ENCODE data around the gene MAPK7.

MAPK7 gene

GRCh38 chr17:19363460-19364035 lies 14.8 kb upstream of the MAPK7 start:
- no peak for DNase-seq (ENCODE audit: low read depth, low spot score)

DNA sequence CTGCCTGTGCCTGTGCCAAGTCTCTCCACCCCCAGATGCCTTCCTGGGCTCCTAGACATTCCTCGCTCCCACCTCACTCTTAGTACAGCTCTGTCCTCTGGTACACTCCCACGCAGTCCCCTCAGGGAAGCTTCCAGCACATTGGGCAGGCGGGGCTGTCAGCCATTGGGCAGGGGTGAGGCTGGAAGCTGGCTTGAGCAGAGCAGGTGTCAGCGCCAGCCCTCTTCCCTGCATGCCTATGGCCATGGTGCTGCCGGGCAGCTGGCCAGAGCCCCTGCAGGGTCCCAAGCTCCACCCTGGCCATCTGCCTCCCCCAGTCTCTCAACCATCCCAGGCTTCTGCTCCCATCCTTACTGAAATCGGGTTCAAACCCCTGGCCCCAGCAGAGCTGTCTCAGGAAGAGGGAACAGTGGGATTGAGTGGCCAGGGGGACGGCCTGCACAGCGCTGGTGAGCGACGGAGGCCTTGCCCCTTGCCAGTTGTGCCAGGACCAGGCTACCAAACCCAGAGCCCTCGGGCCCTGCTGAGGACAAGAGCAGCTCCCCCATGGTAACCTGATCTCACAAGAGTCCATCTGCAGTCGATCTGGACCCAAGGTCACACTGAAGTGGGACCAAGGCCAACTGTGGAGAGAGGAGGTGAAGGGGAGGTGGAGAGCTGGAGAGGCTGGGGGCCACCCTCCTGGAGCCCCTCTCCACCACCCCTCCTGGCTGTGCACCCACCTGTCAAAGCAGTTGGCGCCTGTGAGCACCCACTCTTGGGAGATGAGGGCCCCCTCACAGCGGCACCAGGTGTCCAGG lies 13.4 kb upstream of the MAPK7 start:
- no peak for DNase-seq (ENCODE audit: low read depth, low spot score)

- DNase-seq (ENCODE audit: low read depth, low spot score), result no peak
Measured at GRCh38 chr17:19365499-19365817, 12.8 kb upstream of the MAPK7 start.

DNA sequence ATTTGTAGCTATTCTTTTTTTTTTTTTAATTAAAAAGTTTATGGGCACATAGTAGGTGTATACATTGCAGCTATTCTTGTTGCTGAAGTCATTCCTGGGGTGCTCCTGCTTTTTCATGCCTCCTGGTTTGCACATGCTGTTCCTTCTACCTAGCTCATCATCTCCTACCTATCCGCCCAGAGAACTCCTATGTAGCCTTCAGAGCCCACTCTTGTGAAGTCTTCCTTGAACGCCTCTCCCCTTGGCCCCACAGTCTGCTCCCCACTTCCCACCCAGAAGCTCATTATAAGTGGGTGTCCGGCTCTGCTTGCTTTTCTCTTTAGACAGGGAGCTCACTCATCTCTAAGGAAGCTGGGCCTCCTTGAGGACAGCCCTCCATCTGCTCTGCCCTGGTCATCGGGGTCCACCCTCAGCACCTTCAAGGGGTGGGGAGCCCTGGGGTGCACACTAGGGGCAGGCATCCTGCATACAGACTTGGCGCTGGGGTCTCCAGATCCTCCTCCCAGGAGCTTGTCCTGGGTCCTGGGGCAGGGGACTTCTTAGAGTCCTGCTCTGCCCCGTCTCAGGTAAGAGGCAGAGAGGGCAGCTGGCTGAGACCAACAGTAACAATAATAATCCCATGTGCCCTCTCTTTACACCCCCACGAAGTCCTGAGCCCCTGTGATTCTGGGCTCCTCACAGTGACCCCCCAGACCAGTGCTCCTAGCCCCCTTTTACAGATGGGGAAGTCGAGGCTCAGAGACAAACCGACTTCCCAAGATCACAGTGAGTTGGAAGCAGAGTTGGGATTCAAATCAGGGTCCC lies 12.3 kb upstream of the MAPK7 start:
- no peak for DNase-seq (ENCODE audit: low read depth, low spot score)

DNA sequence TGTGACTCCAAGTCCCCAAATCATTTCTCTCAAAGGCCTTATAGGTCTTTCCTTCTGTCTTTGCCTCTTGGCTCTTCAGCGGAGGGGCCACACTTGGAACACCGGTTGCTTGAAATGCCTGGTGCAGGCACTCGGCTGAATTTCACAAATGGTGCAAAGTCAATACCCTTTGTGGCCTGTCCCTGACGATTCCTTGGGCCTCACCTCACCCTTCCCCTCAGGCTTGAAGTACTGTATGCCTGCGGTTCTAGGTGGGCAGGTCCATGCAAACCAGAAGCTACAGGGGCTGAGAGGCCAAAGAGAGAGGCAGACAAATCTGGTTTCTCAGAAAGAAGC lies 11.7 kb upstream of the MAPK7 start:
- DNase-seq (ENCODE audit: low read depth, low spot score), result no peak

GRCh38 chr17:19368229-19368628 lies 10.1 kb upstream of the MAPK7 start:
- no peak for DNase-seq (ENCODE audit: low read depth, low spot score)

DNA sequence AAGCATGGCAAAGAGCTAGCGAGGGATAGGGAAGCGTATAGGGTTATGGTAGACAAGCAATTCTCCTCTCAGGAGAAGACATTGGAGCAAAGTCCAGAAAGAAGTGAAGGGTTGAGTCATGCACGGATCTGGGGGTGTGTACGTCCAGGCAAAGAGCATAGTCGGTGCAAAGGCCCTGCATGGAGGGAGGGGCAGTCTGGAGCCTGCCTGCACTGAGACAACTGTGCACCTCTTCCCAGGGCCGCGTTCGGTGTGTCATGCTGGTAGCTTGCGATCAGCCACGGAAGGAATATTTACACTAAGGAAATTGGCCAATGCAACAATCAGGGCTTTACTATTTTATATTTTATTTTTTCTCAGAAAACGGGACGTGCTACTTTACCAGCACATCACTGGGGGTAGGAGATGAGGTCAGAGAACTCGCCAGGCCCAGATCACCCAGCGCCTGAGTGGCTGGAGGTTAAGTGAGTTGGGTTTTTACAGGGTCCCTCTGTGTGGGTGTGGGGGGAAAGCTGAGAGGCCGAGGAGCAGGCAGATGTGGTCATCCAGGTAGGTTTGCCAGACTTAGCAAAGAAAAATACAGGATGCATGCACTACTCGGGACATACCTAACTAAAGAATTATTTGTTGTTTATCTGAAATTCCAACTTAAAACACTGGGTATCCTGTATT lies 9.1 kb upstream of the MAPK7 start:
- DNase-seq (ENCODE audit: low read depth, low spot score), result no peak

GRCh38 chr17:19369846-19370492 lies 8.3 kb upstream of the MAPK7 start:
- no peak for DNase-seq (ENCODE audit: low read depth, low spot score)

GRCh38 chr17:19370493-19370960 lies 7.8 kb upstream of the MAPK7 start:
- DNase-seq (ENCODE audit: low read depth, low spot score), result no peak

DNA sequence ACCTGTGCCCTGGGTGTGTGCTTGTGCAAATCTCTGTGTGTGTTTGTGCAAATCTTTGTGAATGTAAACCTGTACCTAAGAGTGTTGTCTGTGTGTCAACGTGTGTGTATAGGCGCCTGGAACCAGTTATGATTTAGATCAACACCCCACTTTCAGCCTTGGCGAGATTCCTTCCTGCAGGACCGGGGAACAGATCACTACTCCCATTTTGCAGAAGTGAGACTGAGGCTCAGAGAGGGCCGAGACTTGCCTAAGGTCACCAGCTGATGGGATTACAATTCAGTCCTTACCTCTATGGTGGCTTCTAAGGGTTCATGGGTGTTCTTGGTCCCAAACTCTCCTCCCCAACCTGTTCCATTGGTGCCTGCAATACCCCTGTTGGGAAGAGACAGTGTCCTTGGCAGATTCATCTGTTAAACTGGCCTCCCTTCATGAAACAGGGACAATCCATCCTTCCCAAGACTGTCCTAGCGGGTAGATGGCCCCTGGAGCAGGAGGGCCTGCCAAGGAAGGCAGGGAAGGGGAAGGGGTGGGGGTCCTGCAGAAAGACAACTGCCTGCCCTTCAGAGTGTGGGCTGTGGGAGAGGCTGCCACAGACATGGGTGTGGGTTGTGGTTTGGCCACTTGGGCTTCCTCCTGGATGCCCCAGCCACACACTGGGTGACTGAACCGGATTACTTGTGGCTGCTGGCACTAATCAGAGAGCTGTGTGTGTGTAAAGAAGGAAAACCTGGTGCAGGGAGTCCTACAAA lies 6.9 kb upstream of the MAPK7 start:
- no peak for DNase-seq (ENCODE audit: low read depth, low spot score)

GRCh38 chr17:19372011-19372370 lies 6.3 kb upstream of the MAPK7 start:
- DNase-seq (ENCODE audit: low read depth, low spot score), result no peak

- DNase-seq (ENCODE audit: low read depth, low spot score), result no peak
Measured at GRCh38 chr17:19372439-19372838, 5.9 kb upstream of the MAPK7 start.

- DNase-seq (ENCODE audit: low read depth, low spot score), result no peak
Measured at GRCh38 chr17:19372866-19373504, 5.3 kb upstream of the MAPK7 start.

- no peak for DNase-seq (ENCODE audit: low read depth, low spot score)
Measured at GRCh38 chr17:19374136-19374535, 4.2 kb upstream of the MAPK7 start.

DNA sequence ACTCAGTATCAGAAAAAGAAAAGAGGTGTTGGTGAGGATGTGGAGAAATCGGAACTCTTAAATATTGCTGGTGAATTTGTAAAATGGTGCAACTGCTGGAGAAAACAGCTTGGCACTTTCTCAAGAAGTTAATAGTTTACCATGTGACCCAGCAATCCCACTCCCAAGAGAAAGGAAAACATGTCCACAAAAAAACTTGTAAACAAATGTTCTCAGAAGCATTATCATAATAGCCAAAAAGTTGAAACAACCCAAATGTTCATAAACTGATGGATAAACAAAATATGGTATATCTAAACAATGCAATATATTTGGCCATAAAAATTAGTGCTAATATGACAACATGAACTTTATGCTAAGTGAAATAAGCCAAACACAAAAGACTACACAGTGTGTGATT lies 2.6 kb upstream of the MAPK7 start:
- DNase-seq (ENCODE audit: low read depth, low spot score), result no peak

- DNase-seq (ENCODE audit: low read depth, low spot score), result no peak
Measured at GRCh38 chr17:19376811-19377210, 1.5 kb upstream of the MAPK7 start.

- peak; percentile 100 for DNase-seq (ENCODE audit: low read depth, low spot score)
Measured at GRCh38 chr17:19377602-19378415, 489 bp upstream of the MAPK7 start.

GRCh38 chr17:19379361-19380065 lies 1.2 kb downstream of the MAPK7 start:
- DNase-seq (ENCODE audit: low read depth, low spot score), result no peak
